Colonic mucosa (tissue), 4 donors: ENCODE measurements around the gene RNF182. TPM values are rescaled to one million over a fixed set of nuclear protein-coding genes. Genes with fewer than 3 reads are reported as not detected.

Experiments used
- DNase-seq: peaks from one replicate; pipeline ENCODE4 v3.0.0-alpha.2; 2020
- H3K27ac ChIP-seq: fragments of 200-600 bp; one replicate; pipeline ENCODE4 v1.8.0; 2021
- H3K27me3 ChIP-seq: fragments of 200-600 bp; one replicate; pipeline ENCODE4 v1.8.0; 2021
- H3K36me3 ChIP-seq: fragments of 200-600 bp; one replicate; pipeline ENCODE4 v1.8.0; 2021
- H3K4me1 ChIP-seq: fragments of 200-600 bp; one replicate; pipeline ENCODE4 v1.8.0; 2021; ENCODE audit warnings: mild to moderate bottlenecking
- H3K4me3 ChIP-seq: fragments of 200-600 bp; one replicate; pipeline ENCODE4 v1.8.0; 2021
- H3K9ac ChIP-seq, 2 donors: one replicate each; pipeline ENCODE4 v1.7.0; 2013; ENCODE audit warnings: control low read depth in 2 of 2, low read depth in 2 of 2, low read length in 2 of 2
- H3K9me3 ChIP-seq: fragments of 200-600 bp; one replicate; pipeline ENCODE4 v1.8.0; 2021
- CTCF ChIP-seq: fragments of 200-600 bp; IDR thresholded peaks from one replicate; pipeline ENCODE4 v1.8.0; 2022; ENCODE audit warnings: antibody characterized with exemption, mild to moderate bottlenecking
- intact Hi-C: fragments of 100-400 bp; cut with DNase I; formaldehyde crosslinking; loops from one replicate; pipeline ENCODE4 v1.14.1; 2022
- total RNA-seq, 2 donors: library from RNA; stranded (reverse); fragmentation: NEBNext Ultra II Directional in 1 of 2; extraction: Animal tissue kit (Norgen Biotek cat#: 25700) in 1 of 2; gene quantifications; one replicate each; pipeline ENCODE4 v1.2.1, GENCODE V29; 2021
- donor health status: healthy.
- donor health status: DM: no; HTN: no; CAD: no.
- donor health status: DM: no; HTN: no; CAD: no.

RNF182 gene
- total RNA-seq, 2 donors from 2014 or later = not detected

DNA sequence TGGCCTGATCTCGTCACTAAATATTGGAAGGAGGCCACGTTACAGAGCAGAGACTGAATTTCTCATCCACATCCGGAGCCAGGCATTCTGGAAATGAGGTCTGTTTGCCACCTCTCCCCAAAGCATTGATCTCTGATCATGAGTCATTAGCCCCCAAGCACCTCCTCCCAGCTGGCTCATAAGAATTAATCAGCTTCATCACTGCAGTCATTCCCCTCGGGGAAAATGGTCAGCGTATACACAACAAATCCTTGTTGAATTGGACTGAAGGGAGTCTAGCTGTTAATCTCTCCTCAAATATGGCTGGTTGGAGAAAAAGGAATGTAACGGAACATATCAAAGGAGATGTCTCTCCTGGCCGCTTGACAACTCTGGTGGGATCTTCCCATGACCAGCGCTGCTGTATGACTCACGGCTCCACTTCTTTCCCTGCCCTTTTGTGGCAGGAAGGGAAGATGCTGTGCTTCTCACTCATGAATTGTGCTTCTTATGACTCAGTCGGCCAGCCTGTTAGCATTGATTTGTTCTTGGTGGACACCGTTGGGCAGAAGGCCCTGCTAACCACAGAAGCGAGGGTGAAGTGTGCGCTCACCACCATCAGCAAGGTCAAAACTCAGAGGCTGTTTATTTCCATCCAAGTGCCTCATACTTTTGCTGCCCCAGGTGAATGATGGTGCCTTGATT lies 76.7 kb downstream of the RNF182 start:
- H3K9me3 ChIP-seq = no peaks in the 10 kb centered on the region
- no peak for DNase-seq
- no peak overlapping the region for H3K4me3 ChIP-seq
- H3K36me3 ChIP-seq = no peaks in the 10 kb centered on the region
- H3K27me3 ChIP-seq = no peaks in the 10 kb centered on the region
- H3K9ac ChIP-seq = no peak overlapping the region
- intact Hi-C loops = no loop called here
- no peak overlapping the region for H3K27ac ChIP-seq
- H3K4me1 ChIP-seq = no peaks in the 10 kb centered on the region
- TF ChIP-seq CTCF = no peak

DNA sequence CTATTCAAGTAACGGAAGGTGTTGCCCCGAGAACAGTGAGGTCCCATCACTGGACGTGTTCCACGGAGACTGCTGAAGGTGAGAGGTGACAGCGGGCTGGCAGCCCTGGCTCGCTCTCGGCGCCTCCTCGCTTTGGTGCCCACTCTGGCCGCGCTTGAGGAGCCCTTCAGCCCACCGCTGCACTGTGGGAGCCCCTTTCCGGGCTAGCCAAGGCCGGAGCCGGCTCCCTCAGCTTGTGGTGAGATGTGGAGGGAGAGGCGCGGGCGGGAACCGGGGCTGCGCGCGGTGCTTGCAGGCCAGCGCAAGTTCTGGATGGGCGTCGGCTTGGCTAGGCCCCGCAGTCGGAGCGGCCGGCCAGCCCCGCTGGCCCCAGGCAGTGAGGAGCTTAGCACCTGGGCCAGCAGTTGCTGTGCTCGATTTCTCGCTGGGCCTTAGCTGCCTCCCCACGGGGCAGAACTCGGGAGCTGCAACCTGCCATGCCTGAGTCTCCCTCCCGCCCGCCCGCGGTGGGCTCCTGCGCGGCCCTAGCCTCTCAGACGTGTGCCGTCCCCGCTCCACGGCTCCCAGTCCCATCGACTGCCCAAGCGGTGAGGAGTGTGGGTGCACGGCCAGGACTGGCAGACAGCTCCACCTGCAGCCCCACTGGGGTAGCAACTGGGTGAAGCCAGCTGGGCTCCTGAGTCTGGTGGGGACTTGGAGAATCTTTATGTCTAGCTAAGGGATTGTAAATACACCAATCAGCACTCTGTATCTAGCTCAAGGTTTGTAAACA lies 77.6 kb downstream of the RNF182 start:
- no peak overlapping the region for H3K9ac ChIP-seq
- no peak for TF ChIP-seq CTCF
- H3K27ac ChIP-seq = no peak overlapping the region
- H3K36me3 ChIP-seq = no peaks in the 10 kb centered on the region
- intact Hi-C loops = no loop called here
- DNase-seq = no peak
- no peaks in the 10 kb centered on the region for H3K27me3 ChIP-seq
- no peaks in the 10 kb centered on the region for H3K4me1 ChIP-seq
- H3K4me3 ChIP-seq = no peak overlapping the region
- H3K9me3 ChIP-seq = no peaks in the 10 kb centered on the region

- DNase-seq = no peak
- Histone ChIP-seq H3K9ac (no peak overlapping the region), H3K4me1 (no peaks in the 10 kb centered on the region), H3K4me3 (no peak overlapping the region), H3K9me3 (no peaks in the 10 kb centered on the region), H3K36me3 (no peaks in the 10 kb centered on the region), H3K27me3 (no peaks in the 10 kb centered on the region), H3K27ac (no peak overlapping the region)
- intact Hi-C loops = no loop called here
- TF ChIP-seq CTCF = no peak
Measured at GRCh38 chr6:14004258-14004657, 79.5 kb downstream of the RNF182 start.

DNA sequence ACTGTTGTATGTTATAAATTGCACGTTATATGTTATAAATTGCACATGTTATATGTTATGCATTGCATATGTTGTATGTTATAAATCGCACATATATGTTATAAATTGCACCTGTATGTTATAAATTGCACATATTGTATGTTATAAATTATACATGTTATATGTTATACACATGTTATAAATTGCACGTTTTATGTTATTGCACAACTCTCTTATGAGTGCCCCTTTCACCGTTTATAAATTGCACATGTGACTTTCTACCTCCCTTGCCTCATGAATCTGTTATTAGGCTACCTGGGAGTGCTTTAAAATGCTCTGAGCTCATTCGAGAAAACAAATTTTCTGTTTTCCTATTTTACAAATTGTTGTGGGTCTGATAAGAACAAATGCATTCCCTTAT lies 84.1 kb downstream of the RNF182 start:
- intact Hi-C loops = no loop called here
- Histone ChIP-seq H3K27ac (no peak overlapping the region), H3K4me3 (no peak overlapping the region), H3K36me3 (no peaks in the 10 kb centered on the region), H3K9me3 (no peaks in the 10 kb centered on the region), H3K9ac (no peak overlapping the region), H3K4me1 (no peaks in the 10 kb centered on the region), H3K27me3 (no peaks in the 10 kb centered on the region)
- no peak for TF ChIP-seq CTCF
- no peak for DNase-seq

DNA sequence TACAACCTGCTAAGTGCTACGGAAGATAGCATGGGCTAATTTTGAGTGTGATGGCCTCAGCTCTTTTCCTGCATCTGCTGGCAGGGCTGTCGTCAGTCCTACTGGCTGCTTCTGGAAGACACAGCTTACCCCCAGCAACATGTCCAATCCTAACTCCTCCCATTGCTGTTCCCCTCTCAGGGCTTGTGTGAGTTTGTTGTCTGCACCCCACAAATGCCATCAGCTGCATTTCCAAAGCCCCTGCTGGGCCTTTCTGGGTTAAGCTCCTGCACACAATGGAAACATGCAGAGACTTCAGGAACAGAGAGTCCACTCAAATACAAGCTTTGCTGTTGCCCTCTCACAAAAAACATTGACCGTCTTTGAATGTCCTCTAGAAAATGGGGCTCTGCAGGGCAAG lies 84.7 kb downstream of the RNF182 start:
- no peak overlapping the region for H3K27ac ChIP-seq
- no peaks in the 10 kb centered on the region for H3K9me3 ChIP-seq
- no peak for TF ChIP-seq CTCF
- DNase-seq = no peak
- intact Hi-C loops = no loop called here
- no peaks in the 10 kb centered on the region for H3K4me1 ChIP-seq
- no peak overlapping the region for H3K4me3 ChIP-seq
- H3K27me3 ChIP-seq = no peaks in the 10 kb centered on the region
- no peak overlapping the region for H3K9ac ChIP-seq
- no peaks in the 10 kb centered on the region for H3K36me3 ChIP-seq
